Nephron progenitor cell (in vitro differentiated cells): Measurements from ENCODE around the gene PLRG1.
"Not testable (repeated sequence)": the region's sequence is repeated elsewhere in the genome, so short reads cannot be mapped to it uniquely, and the experiment has no call there.

Experiments used
- DNase-seq: peaks from one replicate; pipeline ENCODE4 v3.0.0; 2021
- H3K27ac Mint-ChIP-seq: 2 replicates; pipeline ENCODE4 v1.8.0; 2021; ENCODE audit warnings: mild to moderate bottlenecking, moderate library complexity, mixed read lengths
- H3K27me3 Mint-ChIP-seq: 2 replicates; pipeline ENCODE4 v1.8.0; 2021; ENCODE audit warnings: mild to moderate bottlenecking, low read depth, mixed read lengths; ENCODE audit not compliant: poor library complexity
- H3K36me3 Mint-ChIP-seq: 2 replicates; pipeline ENCODE4 v1.8.0; 2021; ENCODE audit warnings: low read depth, mixed read lengths
- H3K4me1 Mint-ChIP-seq: 2 replicates; pipeline ENCODE4 v1.8.0; 2021; ENCODE audit warnings: mixed read lengths
- H3K4me3 Mint-ChIP-seq: 2 replicates; pipeline ENCODE4 v1.8.0; 2021; ENCODE audit warnings: mild to moderate bottlenecking, moderate library complexity, mixed read lengths
- H3K9me3 Mint-ChIP-seq: 2 replicates; pipeline ENCODE4 v1.8.0; 2021; ENCODE audit warnings: mild to moderate bottlenecking, moderate library complexity, mixed read lengths
- TF ChIP-seq, protein P1 (sequence below): fragments of 200-600 bp; sonication (generic); IDR thresholded peaks from 2 replicates; pipeline ENCODE4 v1.5.0; 2021; ENCODE audit warnings: antibody characterized with exemption

The PLRG1 gene

DNA sequence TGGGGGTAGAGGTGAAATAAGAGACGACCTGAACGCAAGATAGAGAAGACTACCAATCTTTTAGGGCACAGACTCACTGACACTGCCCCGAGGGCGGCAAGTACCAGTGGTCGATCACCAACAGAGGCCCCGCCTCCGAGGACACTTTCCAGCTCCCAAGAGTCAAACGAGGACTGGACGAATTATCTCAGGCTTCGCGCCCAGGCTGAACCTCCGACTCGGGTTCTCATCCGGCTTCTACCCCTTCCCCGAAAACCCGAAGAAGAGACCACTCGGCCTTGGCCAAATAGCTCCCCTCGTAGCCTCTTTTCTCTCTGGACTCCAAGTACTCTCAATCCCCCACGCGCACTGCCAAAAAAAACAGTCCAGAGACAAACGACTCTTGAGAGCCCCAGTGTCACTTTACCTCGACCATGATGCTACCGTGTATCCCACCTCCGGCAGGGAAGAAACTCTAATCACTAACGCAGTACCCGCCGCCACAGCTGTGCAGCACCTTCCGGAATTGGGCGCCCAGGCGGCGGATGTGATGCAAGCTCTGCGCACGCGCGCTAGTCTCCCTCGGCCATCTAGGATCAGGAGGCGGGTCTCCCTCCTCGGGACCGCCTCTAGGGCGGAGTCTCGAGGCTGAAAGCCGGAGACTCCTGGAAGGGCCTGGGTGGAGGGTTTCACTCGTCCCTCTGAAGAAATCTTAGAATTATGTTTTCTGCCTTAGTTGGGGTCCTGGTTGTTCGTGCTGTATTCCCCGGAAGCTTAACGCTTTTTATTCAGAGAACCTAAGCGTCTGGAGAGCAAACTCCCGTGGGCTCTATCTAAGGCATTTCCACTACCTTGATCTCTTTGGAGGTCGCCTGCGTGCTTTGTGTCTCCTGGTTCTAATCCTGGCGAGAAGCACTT lies at the start of gene PLRG1:
Gene PLRG1 (minus strand): TSS at position 507 of the 897 bp plus-strand sequence. CDS start 92 bp downstream, at position 415.
- peaks cover 18% of the 10 kb centered on the region for H3K4me1 Mint-ChIP-seq
- H3K27ac Mint-ChIP-seq: peak within 1 kb of the TSS; percentile 99
- TF ChIP-seq, protein P1, sequence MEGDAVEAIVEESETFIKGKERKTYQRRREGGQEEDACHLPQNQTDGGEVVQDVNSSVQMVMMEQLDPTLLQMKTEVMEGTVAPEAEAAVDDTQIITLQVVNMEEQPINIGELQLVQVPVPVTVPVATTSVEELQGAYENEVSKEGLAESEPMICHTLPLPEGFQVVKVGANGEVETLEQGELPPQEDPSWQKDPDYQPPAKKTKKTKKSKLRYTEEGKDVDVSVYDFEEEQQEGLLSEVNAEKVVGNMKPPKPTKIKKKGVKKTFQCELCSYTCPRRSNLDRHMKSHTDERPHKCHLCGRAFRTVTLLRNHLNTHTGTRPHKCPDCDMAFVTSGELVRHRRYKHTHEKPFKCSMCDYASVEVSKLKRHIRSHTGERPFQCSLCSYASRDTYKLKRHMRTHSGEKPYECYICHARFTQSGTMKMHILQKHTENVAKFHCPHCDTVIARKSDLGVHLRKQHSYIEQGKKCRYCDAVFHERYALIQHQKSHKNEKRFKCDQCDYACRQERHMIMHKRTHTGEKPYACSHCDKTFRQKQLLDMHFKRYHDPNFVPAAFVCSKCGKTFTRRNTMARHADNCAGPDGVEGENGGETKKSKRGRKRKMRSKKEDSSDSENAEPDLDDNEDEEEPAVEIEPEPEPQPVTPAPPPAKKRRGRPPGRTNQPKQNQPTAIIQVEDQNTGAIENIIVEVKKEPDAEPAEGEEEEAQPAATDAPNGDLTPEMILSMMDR: no peak
- peaks cover 5% of the 10 kb centered on the region for H3K36me3 Mint-ChIP-seq
- peak; percentile 96 for DNase-seq
- H3K4me3 Mint-ChIP-seq: peak within 1 kb of the TSS; percentile 92
- H3K27me3 Mint-ChIP-seq: peaks cover 4% of the 10 kb centered on the region
- H3K9me3 Mint-ChIP-seq: no peaks in the 10 kb centered on the region

DNA sequence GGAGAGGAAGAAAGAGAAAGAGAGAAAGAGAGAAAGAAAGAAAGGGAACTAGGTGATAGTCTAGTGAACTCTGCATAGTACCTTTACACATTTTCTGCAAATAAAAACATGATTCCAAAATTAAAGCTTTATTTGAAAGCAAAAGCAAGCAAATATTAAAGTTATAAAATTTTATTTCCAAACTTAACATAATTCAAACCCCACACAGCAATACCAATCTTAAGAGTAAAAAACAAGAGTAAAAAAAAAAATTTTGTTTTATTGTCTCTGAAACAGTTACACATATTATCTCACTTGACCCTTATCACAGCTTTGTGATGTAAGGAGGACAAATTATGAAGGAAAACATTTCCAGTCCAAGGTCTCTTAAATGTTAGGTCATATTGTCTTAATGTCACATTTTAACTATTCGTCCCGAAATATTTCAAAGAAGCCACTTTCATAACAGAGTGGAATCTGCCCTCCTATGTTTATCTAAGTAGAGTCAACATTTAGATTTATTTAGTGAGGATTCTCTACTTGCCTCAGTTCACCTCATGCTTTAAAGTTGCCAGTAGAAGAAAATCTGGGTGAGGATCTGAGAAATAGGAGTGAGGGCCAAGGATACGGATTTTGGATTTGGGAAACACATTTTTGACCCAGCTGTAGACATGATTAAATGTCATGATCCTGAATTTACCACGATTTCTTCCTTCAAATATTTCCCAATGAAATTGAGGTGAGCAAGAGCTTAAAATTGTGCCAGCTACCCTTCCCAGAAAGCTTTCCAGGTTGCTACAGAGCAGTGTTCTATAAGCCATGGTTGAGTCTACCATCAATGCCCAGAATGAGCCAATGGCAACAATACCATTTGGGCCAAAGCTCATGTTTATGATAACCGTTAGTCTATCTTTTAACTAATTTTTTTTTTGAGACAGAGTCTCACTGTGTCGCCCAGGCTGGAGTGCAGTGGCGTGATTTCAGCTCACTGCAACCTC lies 47.9 kb upstream of the PLRG1 start:
- Mint-ChIP-seq H3K27ac (no peak overlapping the region), H3K4me1 (no peaks in the 10 kb centered on the region), H3K4me3 (no peak overlapping the region), H3K9me3 (no peaks in the 10 kb centered on the region), H3K36me3 (no peaks in the 10 kb centered on the region), H3K27me3 (peaks cover 6% of the 10 kb centered on the region)
- DNase-seq: no peak
- TF ChIP-seq, protein P1: no peak

DNA sequence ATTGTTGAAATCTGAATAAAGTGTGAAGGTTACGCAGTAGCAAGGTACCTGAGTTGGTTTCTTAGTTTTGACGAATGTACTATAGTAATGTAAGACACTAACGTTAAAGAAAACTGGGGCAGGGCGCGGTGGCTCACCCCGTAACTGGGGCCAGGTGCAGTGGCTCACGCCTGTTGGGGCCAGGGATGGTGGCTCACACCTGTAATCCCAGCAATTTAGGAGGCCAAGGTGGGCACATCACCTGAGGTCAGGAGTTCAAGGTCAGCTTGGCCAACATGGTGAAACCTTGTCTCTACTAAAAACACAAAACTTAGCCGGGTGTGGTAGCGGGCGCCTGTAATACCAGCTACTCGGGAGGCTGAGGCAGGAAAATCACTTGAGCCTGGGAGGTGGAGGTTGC lies 47.1 kb upstream of the PLRG1 start:
- H3K27me3 Mint-ChIP-seq, DNase-seq, H3K4me3 Mint-ChIP-seq, H3K4me1 Mint-ChIP-seq, H3K27ac Mint-ChIP-seq, H3K36me3 Mint-ChIP-seq, H3K9me3 Mint-ChIP-seq: not testable (repeated sequence)

DNA sequence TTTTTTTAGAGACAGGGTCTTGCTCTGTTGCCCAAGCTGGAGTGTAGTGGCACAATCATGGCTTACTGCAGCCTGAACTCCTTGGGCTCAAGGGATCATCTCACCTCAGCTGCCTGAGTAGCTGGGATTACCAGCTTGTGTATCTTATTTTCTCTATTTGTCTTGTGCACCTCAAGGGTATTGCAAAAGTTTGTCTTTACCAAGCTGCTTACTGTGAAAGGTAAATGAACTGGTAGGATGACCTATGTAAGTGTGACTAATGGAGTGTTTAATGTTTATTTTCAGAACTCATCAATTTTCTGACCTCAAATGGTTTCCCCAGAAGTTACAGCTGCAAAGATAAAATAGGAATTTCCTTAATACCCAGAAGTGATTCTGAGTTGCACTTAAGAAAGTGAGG lies 45.6 kb upstream of the PLRG1 start:
- TF ChIP-seq, protein P1: no peak
- H3K27ac Mint-ChIP-seq: no peak overlapping the region

DNA sequence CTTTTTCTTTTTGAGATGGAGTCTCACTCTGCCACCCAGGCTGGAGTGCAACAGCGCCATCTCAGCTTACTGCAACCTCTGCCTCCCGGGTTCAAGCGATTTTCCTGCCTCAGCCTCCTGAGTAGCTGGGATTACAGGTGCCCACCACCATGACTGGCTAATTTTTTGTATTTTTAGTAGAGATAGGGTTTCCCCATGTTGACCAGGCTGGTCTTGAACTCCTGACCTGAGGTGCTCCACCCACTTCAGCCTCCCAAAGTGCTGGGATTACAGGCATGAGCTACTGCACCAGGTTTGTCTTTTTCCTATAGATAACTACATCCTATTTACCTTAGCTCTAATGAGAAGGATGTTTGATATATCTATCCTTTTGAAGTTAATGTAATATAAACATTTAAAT lies 44.1 kb upstream of the PLRG1 start:
- H3K4me1 Mint-ChIP-seq: peaks cover 14% of the 10 kb centered on the region
- not testable (repeated sequence) for H3K27me3 Mint-ChIP-seq, H3K4me3 Mint-ChIP-seq, H3K9me3 Mint-ChIP-seq, H3K27ac Mint-ChIP-seq, DNase-seq, H3K36me3 Mint-ChIP-seq

More for the DNA sequence above, 45.6 kb upstream of the PLRG1 start:
- DNase-seq: no peak
- H3K27me3 Mint-ChIP-seq: peaks cover 4% of the 10 kb centered on the region
- H3K9me3 Mint-ChIP-seq: no peaks in the 10 kb centered on the region
- no peaks in the 10 kb centered on the region for H3K4me1 Mint-ChIP-seq
- H3K36me3 Mint-ChIP-seq: no peaks in the 10 kb centered on the region
- H3K4me3 Mint-ChIP-seq: no peak overlapping the region

DNA sequence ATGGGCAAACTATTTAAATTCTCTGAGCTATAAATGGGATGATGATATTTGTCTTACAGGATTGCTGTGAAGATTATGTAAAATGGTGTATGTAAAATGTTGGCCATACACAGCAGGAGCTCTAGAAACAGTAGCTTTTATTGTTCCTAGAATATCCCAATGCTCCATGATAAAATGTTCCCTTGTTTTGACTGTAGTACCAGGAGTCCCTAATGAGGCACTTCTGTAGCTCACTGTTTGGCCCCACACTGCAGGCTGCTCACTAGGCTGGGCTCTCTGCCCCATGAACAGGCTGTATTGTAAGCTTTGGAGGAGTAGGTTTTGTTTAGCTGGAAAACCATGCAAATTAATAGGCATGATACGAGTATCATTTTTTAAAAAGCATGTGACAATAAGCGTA lies 43.7 kb upstream of the PLRG1 start:
- H3K9me3 Mint-ChIP-seq: no peaks in the 10 kb centered on the region
- TF ChIP-seq, protein P1: no peak
- peaks cover 19% of the 10 kb centered on the region for H3K4me1 Mint-ChIP-seq
- no peak for DNase-seq
- no peaks in the 10 kb centered on the region for H3K36me3 Mint-ChIP-seq
- peaks cover 8% of the 10 kb centered on the region for H3K27me3 Mint-ChIP-seq
- no peak overlapping the region for H3K4me3 Mint-ChIP-seq
- no peak overlapping the region for H3K27ac Mint-ChIP-seq
